ENCODE data around the gene USP17L5. TPM values are rescaled to one million over a fixed set of nuclear protein-coding genes. Genes with fewer than 3 reads are reported as not detected.
"Not testable (repeated sequence)": the region's sequence is repeated elsewhere in the genome, so short reads cannot be mapped to it uniquely, and the experiment has no call there.

Gene USP17L5
- total RNA-seq (not detected), polyA plus RNA-seq (not detected)
- long read RNA-seq, donor 1, result 0 reads
- long read RNA-seq, donor 2, result 0 reads

- H3K4me3 ChIP-seq; intact Hi-C loops (cut with DNase I); H3K4me1 ChIP-seq; ATAC-seq; H3K36me3 ChIP-seq (ENCODE audit: insufficient read depth in 1 of 2, low read depth in 1 of 2); DNase-seq; H3K27me3 ChIP-seq (ENCODE audit: insufficient read depth in 3 of 3, low read length in 2 of 3); H3K27ac ChIP-seq; H3K9me3 ChIP-seq: not testable (repeated sequence)
- WGBS, 3 donors, result no CpG with 5 or more reads among the region's 15 CpGs
Observed at GRCh38 chr4:9339103-9339502, at the start of gene USP17L5. USP17L5 (plus strand) TSS chr4:9339403; CDS start chr4:9339403, 0 bp downstream.

- ATAC-seq; H3K27ac ChIP-seq; H3K27me3 ChIP-seq (ENCODE audit: insufficient read depth in 3 of 3, low read length in 2 of 3); H3K4me1 ChIP-seq; intact Hi-C loops (cut with DNase I); H3K4me3 ChIP-seq; H3K9me3 ChIP-seq; DNase-seq; H3K36me3 ChIP-seq (ENCODE audit: insufficient read depth in 1 of 2, low read depth in 1 of 2): not testable (repeated sequence)
- whole genome bisulfite sequencing, 3 donors, result 90 to 100% (median 94%) methylated on average over 1 of the region's 13 CpGs
Observed at GRCh38 chr4:9324191-9324590, 15.0 kb upstream of the USP17L5 start.

- H3K4me1 ChIP-seq; H3K27ac ChIP-seq; H3K36me3 ChIP-seq (ENCODE audit: insufficient read depth in 1 of 2, low read depth in 1 of 2); H3K9me3 ChIP-seq; DNase-seq; H3K4me3 ChIP-seq; ATAC-seq; H3K27me3 ChIP-seq (ENCODE audit: insufficient read depth in 3 of 3, low read length in 2 of 3); intact Hi-C loops (cut with DNase I): not testable (repeated sequence)
- WGBS, 3 donors, result no CpG with 5 or more reads among the region's 15 CpGs
Observed at GRCh38 chr4:9324865-9325264, 14.3 kb upstream of the USP17L5 start, which contains the start of gene USP17L24. USP17L24 (plus strand) TSS chr4:9325165; CDS start chr4:9325165, 0 bp downstream.

GRCh38 chr4:9329611-9330010 is 9.6 kb upstream of the USP17L5 start, which contains the start of gene USP17L25:
USP17L25 (plus strand) TSS chr4:9329911; CDS start chr4:9329911, 0 bp downstream.
- WGBS, 3 donors, result no CpG with 5 or more reads among the region's 15 CpGs
- intact Hi-C loops (cut with DNase I), result not testable (repeated sequence)

GRCh38 chr4:9334358-9334757 is 4.8 kb upstream of the USP17L5 start, which contains the start of gene USP17L26:
USP17L26 (plus strand) TSS chr4:9334658; CDS start chr4:9334658, 0 bp downstream.
- intact Hi-C loops (cut with DNase I); H3K36me3 ChIP-seq (ENCODE audit: insufficient read depth in 1 of 2, low read depth in 1 of 2); H3K9me3 ChIP-seq; H3K27ac ChIP-seq; H3K27me3 ChIP-seq (ENCODE audit: insufficient read depth in 3 of 3, low read length in 2 of 3); ATAC-seq; DNase-seq; H3K4me3 ChIP-seq; H3K4me1 ChIP-seq: not testable (repeated sequence)
- WGBS, 3 donors, result 83% methylated on average over 9 of the region's 15 CpGs; no CpG with 5 or more reads in 2 of the 3 donors

More at GRCh38 chr4:9329611-9330010, 9.6 kb upstream of the USP17L5 start, which contains the start of gene USP17L25:
- H3K4me3 ChIP-seq; H3K27me3 ChIP-seq (ENCODE audit: insufficient read depth in 3 of 3, low read length in 2 of 3); H3K9me3 ChIP-seq; ATAC-seq; H3K27ac ChIP-seq; DNase-seq; H3K4me1 ChIP-seq; H3K36me3 ChIP-seq (ENCODE audit: insufficient read depth in 1 of 2, low read depth in 1 of 2): not testable (repeated sequence)

- H3K4me1 ChIP-seq; H3K4me3 ChIP-seq; H3K9me3 ChIP-seq; ATAC-seq; H3K27ac ChIP-seq; DNase-seq; H3K27me3 ChIP-seq (ENCODE audit: insufficient read depth in 3 of 3, low read length in 2 of 3); H3K36me3 ChIP-seq (ENCODE audit: insufficient read depth in 1 of 2, low read depth in 1 of 2); intact Hi-C loops (cut with DNase I): not testable (repeated sequence)
- no CpG with 5 or more reads among the region's 15 CpGs for WGBS, 3 donors
Observed at GRCh38 chr4:9343848-9344247, 4.6 kb downstream of the USP17L5 start, which contains the start of gene USP17L27. USP17L27 (plus strand) TSS chr4:9344148; CDS start chr4:9344148, 0 bp downstream.

- intact Hi-C loops (cut with DNase I); H3K27me3 ChIP-seq (ENCODE audit: insufficient read depth in 3 of 3, low read length in 2 of 3); H3K27ac ChIP-seq; H3K36me3 ChIP-seq (ENCODE audit: insufficient read depth in 1 of 2, low read depth in 1 of 2); DNase-seq; H3K4me1 ChIP-seq; H3K9me3 ChIP-seq; H3K4me3 ChIP-seq; ATAC-seq: not testable (repeated sequence)
- no CpG with 5 or more reads among the region's 15 CpGs for WGBS, 3 donors
Observed at GRCh38 chr4:9348593-9348992, 9.4 kb downstream of the USP17L5 start, which contains the start of gene USP17L28. USP17L28 (plus strand) TSS chr4:9348893; CDS start chr4:9348893, 0 bp downstream.

- WGBS, 3 donors, result 93 to 94% methylated on average over 12 to 13 of the region's 18 CpGs; no CpG with 5 or more reads in 1 of the 3 donors
- DNase-seq; H3K36me3 ChIP-seq (ENCODE audit: insufficient read depth in 1 of 2, low read depth in 1 of 2); H3K27ac ChIP-seq; ATAC-seq; H3K27me3 ChIP-seq (ENCODE audit: insufficient read depth in 3 of 3, low read length in 2 of 3); intact Hi-C loops (cut with DNase I); H3K4me3 ChIP-seq; H3K9me3 ChIP-seq; H3K4me1 ChIP-seq: not testable (repeated sequence)
Observed at GRCh38 chr4:9350866-9351265, 11.7 kb downstream of the USP17L5 start.

- H3K9me3 ChIP-seq; H3K27ac ChIP-seq; H3K27me3 ChIP-seq (ENCODE audit: insufficient read depth in 3 of 3, low read length in 2 of 3); H3K4me1 ChIP-seq; H3K4me3 ChIP-seq; ATAC-seq; DNase-seq; intact Hi-C loops (cut with DNase I); H3K36me3 ChIP-seq (ENCODE audit: insufficient read depth in 1 of 2, low read depth in 1 of 2): not testable (repeated sequence)
- no CpG with 5 or more reads among the region's 15 CpGs for WGBS, 3 donors
Observed at GRCh38 chr4:9353338-9353737, 14.1 kb downstream of the USP17L5 start, which contains the start of gene USP17L29. USP17L29 (plus strand) TSS chr4:9353638; CDS start chr4:9353638, 0 bp downstream.

GRCh38 chr4:9362829-9363228 is 23.6 kb downstream of the USP17L5 start, which contains the start of gene USP17L30:
USP17L30 (plus strand) TSS chr4:9363129; CDS start chr4:9363129, 0 bp downstream.
- no CpG with 5 or more reads among the region's 15 CpGs for WGBS, 3 donors
- not testable (repeated sequence) for H3K27me3 ChIP-seq (ENCODE audit: insufficient read depth in 3 of 3, low read length in 2 of 3)

GRCh38 chr4:9379881-9380280 is 40.7 kb downstream of the USP17L5 start:
- H3K4me1 ChIP-seq; H3K9me3 ChIP-seq; H3K36me3 ChIP-seq (ENCODE audit: insufficient read depth in 1 of 2, low read depth in 1 of 2); H3K4me3 ChIP-seq; DNase-seq; intact Hi-C loops (cut with DNase I); ATAC-seq; H3K27ac ChIP-seq; H3K27me3 ChIP-seq (ENCODE audit: insufficient read depth in 3 of 3, low read length in 2 of 3): not testable (repeated sequence)
- WGBS, 3 donors, result 14 to 41% (median 14%) methylated on average over 1 of the region's 1 CpG

More at GRCh38 chr4:9362829-9363228, 23.6 kb downstream of the USP17L5 start, which contains the start of gene USP17L30:
- ATAC-seq; H3K36me3 ChIP-seq (ENCODE audit: insufficient read depth in 1 of 2, low read depth in 1 of 2); H3K4me3 ChIP-seq; DNase-seq; H3K27ac ChIP-seq; intact Hi-C loops (cut with DNase I); H3K4me1 ChIP-seq; H3K9me3 ChIP-seq: not testable (repeated sequence)
